HG02763 (cell line): ENCODE results near the gene INO80.
A peak's percentile ranks its signal among the peaks of the same experiment; 100 is the strongest.
"Not testable (repeated sequence)": the region's sequence is repeated elsewhere in the genome, so short reads cannot be mapped to it uniquely, and the experiment has no call there.

Source experiments
- ATAC-seq: cut with Tn5 transposase; IDR thresholded peaks from one replicate; pipeline ENCODE4 v1.9.1; 2021; ENCODE audit warnings: mild to moderate bottlenecking, moderate library complexity; ENCODE audit not compliant: unreplicated experiment

The INO80 gene

GRCh38 chr15:41122849-41123248, 6.8 kb upstream of the INO80 start:
- ATAC-seq: no peak

- no peak for ATAC-seq
These were observed 5.9 kb upstream of the INO80 start for GRCh38 chr15:41121951-41122350.

GRCh38 chr15:41116962-41117252, 827 bp upstream of the INO80 start:
- ATAC-seq: no peak

GRCh38 chr15:41115652-41116115, 396 bp downstream of the INO80 start:
- ATAC-seq: peak; percentile 41

GRCh38 chr15:41115161-41115651, 874 bp downstream of the INO80 start:
- ATAC-seq: no peak

- ATAC-seq: no peak
These were observed 9.1 kb downstream of the INO80 start for GRCh38 chr15:41106947-41107346.

- no peak for ATAC-seq
These were observed 10.4 kb downstream of the INO80 start for GRCh38 chr15:41105348-41106334.

- ATAC-seq: no peak
These were observed 11.8 kb downstream of the INO80 start for GRCh38 chr15:41104234-41104633.

GRCh38 chr15:41102854-41103253, 13.2 kb downstream of the INO80 start:
- no peak for ATAC-seq

- no peak for ATAC-seq
These were observed 19.9 kb downstream of the INO80 start for GRCh38 chr15:41096178-41096577.

GRCh38 chr15:41085029-41085428, 31.1 kb downstream of the INO80 start:
- no peak for ATAC-seq

- ATAC-seq: no peak
These were observed 35.9 kb downstream of the INO80 start for GRCh38 chr15:41080144-41080543.

- ATAC-seq: no peak
These were observed 36.4 kb downstream of the INO80 start for GRCh38 chr15:41079717-41080116.

- ATAC-seq: not testable (repeated sequence)
These were observed 37.2 kb downstream of the INO80 start for GRCh38 chr15:41078879-41079278.

- ATAC-seq: no peak
These were observed 38.0 kb downstream of the INO80 start for GRCh38 chr15:41078125-41078524.

- ATAC-seq: no peak
These were observed 43.1 kb downstream of the INO80 start for GRCh38 chr15:41073028-41073427.

- ATAC-seq: no peak
These were observed 44.1 kb downstream of the INO80 start for GRCh38 chr15:41072013-41072412.

- ATAC-seq: no peak
These were observed 49.6 kb downstream of the INO80 start for GRCh38 chr15:41066516-41066915.

- no peak for ATAC-seq
These were observed 54.4 kb downstream of the INO80 start for GRCh38 chr15:41061667-41062066.

GRCh38 chr15:41060505-41060904, 55.6 kb downstream of the INO80 start:
- ATAC-seq: no peak

GRCh38 chr15:41056810-41057209, 59.3 kb downstream of the INO80 start:
- ATAC-seq: no peak

- no peak for ATAC-seq
These were observed 60.4 kb downstream of the INO80 start for GRCh38 chr15:41055706-41056105.
